ENCODE data around the gene TRA2A. TPM values are rescaled to one million over a fixed set of nuclear protein-coding genes. Genes with fewer than 3 reads are reported as not detected.
"Not testable (repeated sequence)": the region's sequence is repeated elsewhere in the genome, so short reads cannot be mapped to it uniquely, and the experiment has no call there.

Gene TRA2A
- total and polyA plus RNA-seq, 9 of the 15 experiments (the other 6 are each of a cell fraction or from before 2014, with no cell fraction given) = 22.7 to 210 (median 73.9) TPM

- intact Hi-C loops (cut with micrococcal nuclease) = loop anchor here (10.0 kb wide), 1 partner anchor 341 kb away; the partner anchor contains the start of gene NUP42
- BruUV-seq (replicated peaks); in situ Hi-C loops (cut with MboI); H3K27ac ChIP-seq (ENCODE audit: extremely low read depth, low read depth, low read length); FAIRE-seq; CTCF ChIA-PET (ENCODE audit: low intra/inter-chr PET ratio); H3K9ac ChIP-seq (ENCODE audit: insufficient read depth in 1 of 2, low read depth in 2 of 2, low read length in 2 of 2); H3K27me3 ChIP-seq (ENCODE audit: control insufficient read depth in 2 of 2, insufficient read depth in 2 of 2, low read length in 2 of 2); H3K9me3 ChIP-seq (replicated peaks; ENCODE audit: control insufficient read depth, insufficient read depth, low read depth, low read length); H2AFZ ChIP-seq (ENCODE audit: low read depth, low read length); H3K9me1 ChIP-seq (ENCODE audit: control insufficient read depth, insufficient read depth, low read length); H3K4me3 ChIP-seq: not testable (repeated sequence)
- ATAC-seq (peak; percentile 13), DNase-seq (ENCODE audit: extremely low read depth in 1 of 4, low spot score in 3 of 4) (peak in 1 of 4 experiments; percentile 21)
- Histone ChIP-seq H3K36me3 (ENCODE audit: control insufficient read depth, insufficient read depth, low read length) (peaks cover 51% of the 10 kb centered on the region), H3K79me2 (ENCODE audit: control insufficient read depth, insufficient read depth, low read length) (peaks cover 100% of the 10 kb centered on the region), H3K4me1 (replicated peaks in 1 of 2; ENCODE audit: control insufficient read depth in 2 of 2, insufficient read depth in 2 of 2, low read length in 2 of 2) (peaks cover 5 to 10% of the 10 kb centered on the region in 2 experiments; a peak in 3 of 5 replicates), H3K4me2 (ENCODE audit: insufficient read depth, low read length) (peak overlapping the region; percentile 2; the same call in 1 of the 2 replicates), H4K20me1 (replicated peaks; ENCODE audit: control insufficient read depth, insufficient read depth, low read length) (peaks cover 63% of the 10 kb centered on the region)
- 33% methylated on average over 7 of the region's 7 CpGs for WGBS (ENCODE audit: insufficient coverage, low coverage, missing lambda C conversion rate)
- POLR2A ChIA-PET = interaction anchor here (0.6 to 1.2 kb wide), 3 partner anchors 8 to 322 kb away, joined by 3 to 9 read pairs (median 3); no protein-coding TSS in a partner anchor
- TF ChIP-seq HMBOX1 (IDR thresholded peaks at IDR 0.05) = peak; percentile 66
Measured at GRCh38 chr7:23525611-23526010, 6.2 kb downstream of the TRA2A start.

- in situ Hi-C loops (cut with MboI) = no loop called here
- peaks cover 58% of the 10 kb centered on the region for H3K36me3 ChIP-seq (ENCODE audit: control insufficient read depth, insufficient read depth, low read length)
- H3K4me1 ChIP-seq (replicated peaks in 1 of 2; ENCODE audit: control insufficient read depth in 2 of 2, insufficient read depth in 2 of 2, low read length in 2 of 2) = peaks cover 4 to 10% of the 10 kb centered on the region in 2 experiments; a peak in 3 of 5 replicates
- ChIA-PET CTCF (ENCODE audit: low intra/inter-chr PET ratio) (no interaction called here), POLR2A (interaction anchor here (0.7 to 1.2 kb wide), 5 partner anchors 10 to 104 kb away, joined by 3 to 4 read pairs (median 4); no protein-coding TSS in a partner anchor)
- ATAC-seq = no peak
- H3K79me2 ChIP-seq (ENCODE audit: control insufficient read depth, insufficient read depth, low read length) = peaks cover 100% of the 10 kb centered on the region
- DNase-seq (ENCODE audit: extremely low read depth in 1 of 4, low spot score in 3 of 4) = no peak
- BruUV-seq (replicated peaks) = no TSS peak
- H3K27me3 ChIP-seq (ENCODE audit: control insufficient read depth in 2 of 2, insufficient read depth in 2 of 2, low read length in 2 of 2) = no peaks in the 10 kb centered on the region
- no peak for FAIRE-seq
- H3K9ac ChIP-seq (ENCODE audit: insufficient read depth in 1 of 2, low read depth in 2 of 2, low read length in 2 of 2) = no peak overlapping the region
- no peak overlapping the region for H3K4me2 ChIP-seq (ENCODE audit: insufficient read depth, low read length)
- WGBS (ENCODE audit: insufficient coverage, low coverage, missing lambda C conversion rate) = 97% methylated on average over 7 of the region's 7 CpGs
- H4K20me1 ChIP-seq (replicated peaks; ENCODE audit: control insufficient read depth, insufficient read depth, low read length) = peaks cover 53% of the 10 kb centered on the region
- intact Hi-C loops (cut with micrococcal nuclease) = loop anchor here (10.0 kb wide), 1 partner anchor 340 kb away; the partner anchor contains the start of gene NUP42
- no peaks in the 10 kb centered on the region for H3K9me3 ChIP-seq (replicated peaks; ENCODE audit: control insufficient read depth, insufficient read depth, low read depth, low read length)
- H3K27ac ChIP-seq (ENCODE audit: extremely low read depth, low read depth, low read length) = no peak overlapping the region
- no peaks in the 10 kb centered on the region for H3K9me1 ChIP-seq (ENCODE audit: control insufficient read depth, insufficient read depth, low read length)
- no peak overlapping the region for H3K4me3 ChIP-seq
- no peak overlapping the region for H2AFZ ChIP-seq (ENCODE audit: low read depth, low read length)
- TF ChIP-seq NFIX (CRISPR knock-in tag; IDR thresholded peaks at IDR 0.05; ENCODE audit: low read depth) (no peak), THAP7 (CRISPR knock-in tag; IDR thresholded peaks at IDR 0.05) (no peak), IRF2 (CRISPR knock-in tag; IDR thresholded peaks at IDR 0.05) (no peak), KLF1 (tag; IDR thresholded peaks at IDR 0.05) (no peak), RNF2 (IDR thresholded peaks at IDR 0.05) (no peak), THRAP3 (IDR thresholded peaks at IDR 0.05; ENCODE audit: borderline replicate concordance) (no peak), PKNOX1 (IDR thresholded peaks at IDR 0.05) (no peak), BRD4 (IDR thresholded peaks at IDR 0.05) (no peak), DNMT1 (IDR thresholded peaks at IDR 0.05) (no peak), ZNF253 (CRISPR knock-in tag; conservative IDR thresholded peaks at IDR 0.05) (no peak), ZNF436 (CRISPR knock-in tag; IDR thresholded peaks at IDR 0.05) (no peak), ATF1 (CRISPR knock-in tag; IDR thresholded peaks at IDR 0.05) (no peak), ATF1 (tag; IDR thresholded peaks at IDR 0.05) (no peak), MCM2 (IDR thresholded peaks at IDR 0.05; ENCODE audit: low read depth) (no peak)
Measured at GRCh38 chr7:23524473-23524872, 7.3 kb downstream of the TRA2A start.

Data from K562 (cell line).